Loucy (cell line): Measurements from ENCODE around the gene ELP2.

Experiments
- H2AFZ ChIP-seq: fragments of 200-600 bp; sonication (generic); 2 replicates; pipeline ENCODE4 v1.6.0; 2016; ENCODE audit warnings: antibody characterized with exemption, mild to moderate bottlenecking, low read length, moderate library complexity
- H3F3A ChIP-seq: fragments of 200-600 bp; 2 replicates; pipeline ENCODE4 v1.6.0; 2016; ENCODE audit warnings: antibody characterized with exemption, low read depth, mild to moderate bottlenecking
- H3K27me3 ChIP-seq: fragments of 200-600 bp; sonication (generic); 2 replicates; pipeline ENCODE4 v1.6.1; 2014; ENCODE audit warnings: low read length, mild to moderate bottlenecking; ENCODE audit not compliant: insufficient read depth, poor library complexity, severe bottlenecking
- H3K36me3 ChIP-seq: fragments of 200-600 bp; sonication (generic); 2 replicates; pipeline ENCODE4 v1.6.1; 2016; ENCODE audit warnings: low read length; ENCODE audit not compliant: insufficient read depth
- H3K4me1 ChIP-seq: fragments of 200-600 bp; sonication (generic); 2 replicates; pipeline ENCODE4 v1.5.1; 2014; ENCODE audit warnings: low read length, mild to moderate bottlenecking; ENCODE audit not compliant: insufficient read depth, poor library complexity, severe bottlenecking
- H3K4me2 ChIP-seq: fragments of 200-600 bp; sonication (generic); 2 replicates; pipeline ENCODE4 v1.6.0; 2014; ENCODE audit warnings: antibody characterized with exemption, low read length, low read depth, mild to moderate bottlenecking; ENCODE audit not compliant: poor library complexity, severe bottlenecking
- H3K4me3 ChIP-seq: fragments of 200-600 bp; sonication (generic); 2 replicates; pipeline ENCODE4 v1.5.1; 2014; ENCODE audit warnings: low read length, mild to moderate bottlenecking, mixed read lengths; ENCODE audit not compliant: poor library complexity, severe bottlenecking
- H3K79me2 ChIP-seq: fragments of 200-600 bp; sonication (generic); 2 replicates; pipeline ENCODE4 v1.6.1; 2014; ENCODE audit warnings: low read length; ENCODE audit not compliant: insufficient read depth
- H3K9ac ChIP-seq: fragments of 200-600 bp; sonication (generic); 2 replicates; pipeline ENCODE4 v1.6.0; 2014; ENCODE audit warnings: mild to moderate bottlenecking, low read depth, low read length, moderate library complexity; ENCODE audit not compliant: poor library complexity, severe bottlenecking
- H3K9me2 ChIP-seq: fragments of 200-600 bp; sonication (generic); replicated peaks from 2 replicates; pipeline ENCODE4 v1.6.1; 2016; ENCODE audit warnings: low read depth, low read length, mixed read lengths
- H3K9me3 ChIP-seq: fragments of 200-600 bp; sonication (generic); 2 replicates; pipeline ENCODE4 v1.6.1; 2014; ENCODE audit warnings: mild to moderate bottlenecking, antibody characterized with exemption, low read length, low read depth; ENCODE audit not compliant: insufficient read depth
- H4K20me1 ChIP-seq: fragments of 200-600 bp; sonication (generic); 2 replicates; pipeline ENCODE4 v1.6.0; 2014; ENCODE audit warnings: antibody characterized with exemption, low read length, mild to moderate bottlenecking; ENCODE audit not compliant: insufficient read depth, poor library complexity, severe bottlenecking
- CTCF ChIP-seq: fragments of 200-600 bp; sonication (generic); conservative IDR thresholded peaks from 2 replicates; pipeline ENCODE4 v1.5.1; 2014; ENCODE audit warnings: mild to moderate bottlenecking, antibody characterized with exemption, low read length
- EZH2phosphoT487 ChIP-seq: fragments of 200-600 bp; IDR thresholded peaks from 2 replicates; pipeline ENCODE4 v1.6.1; 2018; ENCODE audit warnings: antibody characterized with exemption, mild to moderate bottlenecking, moderate library complexity, borderline replicate concordance

The ELP2 gene

GRCh38 chr18:36177913-36178312 is 48.2 kb downstream of the ELP2 start:
- Histone ChIP-seq H3K79me2 (no peaks in the 10 kb centered on the region), H3K9me2 (no peaks in the 10 kb centered on the region), H3K4me1 (no peaks in the 10 kb centered on the region), H2AFZ (no peak overlapping the region), H3K9me3 (no peaks in the 10 kb centered on the region), H4K20me1 (no peaks in the 10 kb centered on the region), H3K36me3 (peaks cover 41% of the 10 kb centered on the region), H3F3A (no peaks in the 10 kb centered on the region), H3K27me3 (no peaks in the 10 kb centered on the region), H3K4me2 (no peak overlapping the region), H3K4me3 (no peak overlapping the region), H3K9ac (no peak overlapping the region)
- TF ChIP-seq CTCF (no peak), EZH2phosphoT487 (no peak)

- H3K79me2 ChIP-seq, result no peaks in the 10 kb centered on the region
- H3K4me1 ChIP-seq, result no peaks in the 10 kb centered on the region
- no peak overlapping the region for H3K4me3 ChIP-seq
- H3K9me3 ChIP-seq, result no peaks in the 10 kb centered on the region
- no peak overlapping the region for H2AFZ ChIP-seq
- no peaks in the 10 kb centered on the region for H3K9me2 ChIP-seq
- no peaks in the 10 kb centered on the region for H3K27me3 ChIP-seq
- peaks cover 25% of the 10 kb centered on the region; the same call in 1 of the 2 replicates for H3K36me3 ChIP-seq
- no peaks in the 10 kb centered on the region for H4K20me1 ChIP-seq
- H3K4me2 ChIP-seq, result no peak overlapping the region
- H3K9ac ChIP-seq, result no peak overlapping the region
- H3F3A ChIP-seq, result no peaks in the 10 kb centered on the region
- TF ChIP-seq CTCF (no peak), EZH2phosphoT487 (no peak)
Measured at GRCh38 chr18:36179562-36180355, 50.1 kb downstream of the ELP2 start.

- Histone ChIP-seq H3K9me2 (no peaks in the 10 kb centered on the region), H4K20me1 (no peaks in the 10 kb centered on the region), H2AFZ (no peak overlapping the region), H3K4me1 (no peaks in the 10 kb centered on the region), H3K4me3 (no peak overlapping the region), H3K27me3 (no peaks in the 10 kb centered on the region), H3K79me2 (no peaks in the 10 kb centered on the region), H3K9me3 (no peaks in the 10 kb centered on the region), H3K36me3 (peaks cover 9% of the 10 kb centered on the region; the same call in 1 of the 2 replicates), H3K4me2 (no peak overlapping the region), H3F3A (no peaks in the 10 kb centered on the region), H3K9ac (no peak overlapping the region)
- TF ChIP-seq CTCF (no peak), EZH2phosphoT487 (no peak)
Measured at GRCh38 chr18:36181441-36181840, 51.7 kb downstream of the ELP2 start.
